Retinal pigment epithelial cell (primary cell): ENCODE results near the gene USF1.

Experiments
- DNase-seq: peaks from one replicate; pipeline ENCODE4 v3.0.0-alpha.2; 2010; ENCODE audit warnings: low read depth
- H3K4me3 ChIP-seq: 2 replicates; pipeline ENCODE4 v1.5.1; 2011; ENCODE audit warnings: mild to moderate bottlenecking, low read length, control low read depth, moderate library complexity
- TF ChIP-seq, protein P1 (sequence below): conservative IDR thresholded peaks from 2 replicates; pipeline ENCODE4 v1.5.1; 2011; ENCODE audit warnings: low read depth, low read length, control low read depth, inconsistent platforms

The USF1 gene

DNA sequence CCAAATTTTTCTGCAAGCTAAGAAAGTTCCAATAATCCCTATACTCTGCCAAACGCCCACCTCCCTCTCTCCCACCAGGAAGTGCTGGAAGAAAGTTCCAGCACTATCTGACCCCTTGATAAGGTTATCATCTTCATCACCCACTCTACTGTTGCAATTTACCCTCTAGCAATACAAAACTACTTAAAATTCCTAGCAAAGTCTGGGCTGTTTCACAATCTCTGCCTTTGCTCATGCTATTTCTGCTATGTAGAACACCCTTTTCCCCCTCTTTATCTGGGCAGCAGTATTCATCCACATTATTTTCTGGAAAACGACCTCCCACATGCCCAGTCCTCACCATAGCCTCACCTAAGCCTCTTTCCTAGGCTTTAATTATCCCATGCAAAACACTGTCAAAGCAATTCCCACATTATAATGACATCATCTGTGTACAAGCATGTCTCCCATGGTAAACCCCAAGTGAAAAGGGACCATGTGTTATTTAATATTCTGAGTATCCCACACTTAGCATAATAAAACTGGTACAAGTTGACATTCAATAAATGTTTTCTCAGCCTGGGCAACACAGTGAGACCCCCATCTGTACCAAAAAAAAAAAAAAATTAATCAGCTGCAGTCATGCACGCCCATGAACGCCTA, 36.8 kb downstream of the USF1 start:
- TF ChIP-seq, protein P1, sequence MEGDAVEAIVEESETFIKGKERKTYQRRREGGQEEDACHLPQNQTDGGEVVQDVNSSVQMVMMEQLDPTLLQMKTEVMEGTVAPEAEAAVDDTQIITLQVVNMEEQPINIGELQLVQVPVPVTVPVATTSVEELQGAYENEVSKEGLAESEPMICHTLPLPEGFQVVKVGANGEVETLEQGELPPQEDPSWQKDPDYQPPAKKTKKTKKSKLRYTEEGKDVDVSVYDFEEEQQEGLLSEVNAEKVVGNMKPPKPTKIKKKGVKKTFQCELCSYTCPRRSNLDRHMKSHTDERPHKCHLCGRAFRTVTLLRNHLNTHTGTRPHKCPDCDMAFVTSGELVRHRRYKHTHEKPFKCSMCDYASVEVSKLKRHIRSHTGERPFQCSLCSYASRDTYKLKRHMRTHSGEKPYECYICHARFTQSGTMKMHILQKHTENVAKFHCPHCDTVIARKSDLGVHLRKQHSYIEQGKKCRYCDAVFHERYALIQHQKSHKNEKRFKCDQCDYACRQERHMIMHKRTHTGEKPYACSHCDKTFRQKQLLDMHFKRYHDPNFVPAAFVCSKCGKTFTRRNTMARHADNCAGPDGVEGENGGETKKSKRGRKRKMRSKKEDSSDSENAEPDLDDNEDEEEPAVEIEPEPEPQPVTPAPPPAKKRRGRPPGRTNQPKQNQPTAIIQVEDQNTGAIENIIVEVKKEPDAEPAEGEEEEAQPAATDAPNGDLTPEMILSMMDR, result no peak
- no peak overlapping the region for H3K4me3 ChIP-seq
- DNase-seq, result peak; percentile 22

DNA sequence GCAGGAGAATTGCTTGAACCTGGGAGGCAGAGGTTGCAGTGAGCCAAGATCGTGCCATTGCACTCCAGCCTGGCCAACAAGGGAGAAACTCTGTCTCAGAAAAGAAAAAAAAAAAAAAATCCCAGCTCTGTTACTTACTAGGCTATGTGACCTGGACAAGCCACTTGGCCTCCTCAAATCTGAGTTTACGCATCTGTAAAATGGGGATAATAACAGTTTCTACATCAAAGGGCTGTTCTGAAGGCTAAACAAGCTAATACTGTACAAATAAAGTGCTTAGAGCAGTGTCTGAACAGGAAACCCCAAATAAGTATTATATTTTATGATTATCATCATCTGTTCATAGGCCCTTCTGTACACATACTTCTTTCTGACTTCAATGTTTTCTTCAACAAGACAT, 38.4 kb downstream of the USF1 start:
- H3K4me3 ChIP-seq, result no peak overlapping the region
- TF ChIP-seq, protein P1, result no peak
- DNase-seq, result no peak

DNA sequence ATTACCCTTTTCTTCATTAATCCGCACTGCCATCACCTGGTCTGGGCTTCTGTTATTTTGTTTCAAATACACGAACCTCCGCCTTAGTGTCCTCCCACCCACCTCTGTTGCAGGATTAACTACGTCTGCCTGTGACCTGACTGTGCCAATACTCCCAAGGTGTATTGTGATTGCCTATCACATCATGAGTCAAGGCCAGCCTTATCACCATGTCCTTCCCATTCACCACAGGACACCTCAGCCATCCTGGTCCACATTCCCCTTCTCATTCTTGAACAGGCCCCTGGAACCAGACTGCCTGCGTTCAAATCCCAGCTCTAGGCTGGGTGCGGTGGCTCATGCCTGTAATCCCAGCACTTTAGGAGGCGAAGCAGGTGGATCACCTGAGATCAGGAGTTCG, 39.2 kb downstream of the USF1 start:
- TF ChIP-seq, protein P1, result no peak
- DNase-seq, result no peak
- H3K4me3 ChIP-seq, result no peak overlapping the region

DNA sequence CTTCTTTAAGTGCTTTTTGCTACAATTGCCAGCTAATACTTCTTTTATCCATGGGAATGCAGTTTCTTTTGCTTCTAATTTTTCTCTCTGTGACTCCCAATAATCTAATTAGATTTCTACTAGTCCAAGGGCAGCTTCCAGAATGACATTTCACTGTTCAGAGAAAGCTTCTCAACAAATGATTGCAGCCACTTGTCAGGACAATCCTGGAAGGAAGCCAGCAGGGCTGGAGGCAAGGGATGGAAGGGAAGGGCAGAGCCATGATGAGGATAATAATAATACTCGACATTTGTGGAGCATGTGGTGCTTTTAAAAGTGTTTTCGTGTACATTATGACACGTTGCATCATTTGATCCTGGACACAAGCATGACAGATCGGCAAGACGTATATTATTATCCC, 44.3 kb downstream of the USF1 start:
- TF ChIP-seq, protein P1, result no peak
- H3K4me3 ChIP-seq, result no peak overlapping the region
- DNase-seq, result no peak

DNA sequence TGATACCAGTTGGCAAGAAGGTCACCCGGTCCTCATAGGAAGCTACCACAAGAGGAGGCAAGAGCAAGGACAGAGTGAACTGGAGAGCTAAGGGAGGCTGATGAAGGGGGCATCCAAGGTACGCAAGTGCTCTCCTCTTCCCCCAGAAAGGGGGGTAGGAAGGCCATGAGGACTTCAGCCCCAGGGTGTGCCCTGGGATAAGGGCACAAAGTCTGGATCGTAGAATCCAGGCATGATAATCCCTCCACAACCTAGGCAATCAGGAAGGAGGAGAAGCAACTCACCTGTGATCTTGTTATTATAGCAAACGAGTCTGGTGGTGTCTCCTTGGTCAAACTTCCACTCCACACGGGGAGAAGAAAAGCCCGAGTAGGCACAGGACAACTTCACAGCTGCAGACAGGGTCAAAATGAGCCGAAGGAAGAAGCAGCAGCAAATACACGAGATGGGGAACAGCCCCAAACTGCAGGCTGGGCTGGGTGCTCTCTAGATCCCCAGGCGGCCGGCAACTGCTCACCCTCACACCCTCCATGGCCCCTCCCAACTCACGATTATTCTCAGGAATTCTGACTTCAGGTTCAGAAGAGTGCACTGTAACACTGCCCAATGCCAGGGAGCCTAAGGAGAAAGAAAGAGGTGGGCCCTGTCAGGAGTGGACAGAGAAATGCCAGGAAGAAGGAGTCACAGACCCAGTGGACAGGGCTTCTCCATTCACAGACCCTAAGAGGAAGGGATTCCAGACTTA, 44.9 kb downstream of the USF1 start:
- TF ChIP-seq, protein P1, result no peak
- no peak for DNase-seq
- H3K4me3 ChIP-seq, result no peak overlapping the region

DNA sequence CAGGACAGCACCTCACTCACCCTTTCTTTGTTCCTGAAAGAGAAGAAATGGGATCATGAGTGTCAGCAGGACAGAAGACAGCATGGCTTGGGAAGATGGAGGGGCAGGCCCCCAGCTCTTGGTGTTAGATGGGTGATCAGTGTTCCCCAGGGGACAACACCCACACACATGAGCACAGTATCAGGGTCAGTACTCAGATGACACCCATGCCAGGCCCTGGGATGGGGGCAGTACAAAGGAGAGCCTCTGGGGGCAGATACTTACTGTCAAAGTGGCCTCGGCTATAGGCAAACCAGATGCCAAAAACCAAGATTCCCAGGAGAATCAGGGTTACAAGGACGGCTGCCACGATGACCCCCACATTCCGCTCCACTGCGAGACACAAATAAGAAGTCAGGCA, 46.4 kb downstream of the USF1 start:
- no peak for DNase-seq
- TF ChIP-seq, protein P1, result no peak
- no peak overlapping the region for H3K4me3 ChIP-seq

DNA sequence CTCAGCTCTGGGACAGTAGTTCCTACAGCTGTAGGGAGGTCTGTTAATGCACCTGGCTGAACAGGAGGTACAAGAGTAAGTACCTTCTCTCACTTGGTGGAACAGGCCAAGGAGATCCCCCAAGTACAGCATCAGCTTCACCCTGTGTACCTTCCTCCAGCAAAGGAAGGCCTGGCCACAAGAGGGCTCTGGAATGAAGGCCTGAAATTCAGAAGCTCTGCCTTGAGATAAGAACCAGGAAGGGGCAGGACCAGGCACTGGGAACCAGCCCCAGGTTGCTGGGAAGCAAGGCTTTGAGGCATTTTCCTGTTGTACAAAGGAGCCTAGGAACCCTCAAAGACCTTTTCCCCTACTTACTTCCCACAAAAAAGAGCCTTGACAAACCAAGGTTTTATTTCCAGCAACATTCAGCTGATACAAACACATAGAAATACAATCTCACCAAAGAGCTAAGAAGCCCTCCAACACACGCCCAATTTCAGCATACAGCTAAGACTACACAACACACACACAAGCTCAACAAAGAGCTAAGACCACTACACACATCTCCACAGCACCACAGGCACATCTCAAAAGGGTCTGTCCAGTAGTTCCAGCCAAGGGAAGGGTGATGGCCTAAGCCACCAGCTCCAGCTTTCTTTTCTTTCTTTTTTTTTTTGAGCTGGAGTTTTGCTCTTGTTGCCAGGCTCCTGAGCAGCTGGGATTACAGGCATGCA, 48.3 kb downstream of the USF1 start:
- no peak overlapping the region for H3K4me3 ChIP-seq
- TF ChIP-seq, protein P1, result peak; percentile 68
- DNase-seq, result no peak
